Cerebellar nuclear complex (tissue), 1 donor: ENCODE results near the gene ACAP2.
"Not testable (repeated sequence)": the region's sequence is repeated elsewhere in the genome, so short reads cannot be mapped to it uniquely, and the experiment has no call there.

Experiments used
- DNase-seq, 2 experiments: peaks; one replicate each; lab custom pipeline; 2025; lab: John Stamatoyannopoulos, UW

Gene ACAP2

DNA sequence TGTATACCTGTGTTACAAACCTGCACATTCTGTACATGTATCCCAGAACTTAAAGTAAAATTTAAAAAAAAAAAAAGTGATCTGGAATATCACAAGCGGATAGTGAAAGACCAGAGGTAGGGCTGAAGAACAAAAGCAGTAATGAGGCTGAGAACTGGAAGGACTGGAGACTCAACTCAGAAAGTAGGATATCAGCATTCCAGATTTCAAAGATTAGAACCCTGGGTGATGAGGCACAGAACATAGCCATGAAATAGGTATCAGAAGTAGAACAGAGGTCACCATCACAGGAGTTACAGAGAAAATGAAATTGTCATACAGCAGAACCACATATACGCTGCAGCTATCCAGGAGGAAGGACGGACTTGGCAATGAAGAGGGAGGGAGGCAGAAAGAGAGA lies 56.1 kb downstream of the ACAP2 start:
- DNase-seq = no peak

DNA sequence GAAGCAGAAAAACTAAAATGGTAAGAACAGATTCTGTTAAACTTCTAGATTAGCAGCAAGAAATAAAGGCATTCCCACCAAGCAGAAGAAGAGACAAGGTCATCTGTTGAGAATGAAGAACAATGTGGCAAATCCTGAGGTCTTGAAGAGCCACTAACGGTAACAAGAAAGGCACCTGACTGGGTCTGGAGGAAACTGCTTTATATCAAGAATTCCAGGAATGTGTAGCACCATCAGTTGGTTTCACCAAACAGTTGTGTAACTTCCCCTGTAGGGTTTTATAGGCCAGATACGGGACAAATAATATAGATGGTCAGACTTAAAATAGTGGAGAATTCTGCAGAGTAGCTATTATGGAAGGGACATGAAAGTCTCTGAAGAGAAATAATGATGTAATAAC lies 57.3 kb downstream of the ACAP2 start:
- DNase-seq = no peak

DNA sequence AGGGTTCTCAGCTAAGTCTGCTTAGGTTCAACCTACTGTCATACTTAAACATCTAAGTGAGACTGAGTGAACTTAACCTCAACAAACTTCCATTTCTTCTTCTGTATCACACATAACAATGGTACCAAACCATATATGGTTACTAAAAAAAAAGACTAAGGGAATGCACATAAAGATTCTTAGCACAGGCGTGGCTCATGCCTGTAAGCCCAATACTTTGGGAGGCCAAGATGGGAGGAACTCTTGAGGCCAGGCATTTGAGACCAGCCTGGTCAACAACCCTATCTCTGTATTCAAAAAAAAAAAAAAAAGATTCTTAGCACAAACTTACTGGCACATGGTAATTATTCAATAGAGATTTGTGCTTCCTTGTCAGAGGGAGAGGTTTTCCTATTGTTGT lies 57.9 kb downstream of the ACAP2 start:
- DNase-seq = no peak

DNA sequence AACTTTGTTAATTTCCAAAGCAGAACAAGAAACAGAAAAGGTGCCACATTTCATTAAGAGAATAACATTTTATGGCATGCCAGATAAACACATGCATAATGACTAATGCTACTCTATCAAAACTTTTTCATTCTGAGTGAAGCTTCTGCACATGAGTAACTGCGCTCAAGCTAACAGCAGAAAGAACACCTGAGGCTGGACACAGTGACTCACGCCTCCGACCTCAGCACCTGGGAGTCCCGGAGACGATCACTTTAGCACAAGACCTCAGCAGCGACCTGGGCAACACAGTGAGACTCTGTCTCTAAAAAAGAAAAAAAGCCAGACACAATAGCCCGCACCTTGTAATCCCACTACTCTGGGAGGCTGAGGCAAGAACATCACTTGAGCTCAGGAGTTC lies 70.6 kb downstream of the ACAP2 start:
- DNase-seq = no peak

DNA sequence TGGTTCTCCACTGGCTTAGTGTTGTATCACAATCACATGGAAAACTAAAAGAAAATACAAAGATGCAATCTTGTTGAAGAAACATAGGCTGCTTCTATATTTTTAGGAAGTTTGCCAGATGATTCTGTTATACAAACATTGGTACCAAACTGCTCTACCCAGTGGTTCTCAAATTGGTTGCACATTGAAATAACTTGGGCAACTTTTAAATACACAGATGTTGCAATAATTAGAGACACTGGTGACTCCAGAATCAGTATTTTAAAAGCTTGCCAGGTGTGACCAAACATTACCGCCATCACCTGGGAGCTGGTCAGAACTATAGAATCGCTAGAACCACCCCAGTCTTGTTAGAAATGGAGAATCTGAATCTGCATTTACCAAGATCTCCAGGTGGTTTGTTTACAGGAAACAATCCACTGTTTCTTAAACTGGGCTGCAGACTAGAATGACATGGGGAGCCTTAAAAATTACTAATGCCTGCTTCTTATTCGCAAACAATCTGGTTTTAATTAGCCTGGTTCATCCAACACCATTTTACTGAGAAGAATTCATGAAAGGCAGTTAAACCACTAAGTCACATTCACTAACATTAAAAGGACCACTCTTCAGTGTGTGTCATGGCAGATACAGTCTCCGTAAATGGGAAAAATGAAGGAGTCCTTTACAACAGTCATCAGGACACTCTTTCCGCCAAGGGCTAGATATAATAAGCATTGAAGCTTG lies 76.5 kb downstream of the ACAP2 start:
- no peak for DNase-seq

DNA sequence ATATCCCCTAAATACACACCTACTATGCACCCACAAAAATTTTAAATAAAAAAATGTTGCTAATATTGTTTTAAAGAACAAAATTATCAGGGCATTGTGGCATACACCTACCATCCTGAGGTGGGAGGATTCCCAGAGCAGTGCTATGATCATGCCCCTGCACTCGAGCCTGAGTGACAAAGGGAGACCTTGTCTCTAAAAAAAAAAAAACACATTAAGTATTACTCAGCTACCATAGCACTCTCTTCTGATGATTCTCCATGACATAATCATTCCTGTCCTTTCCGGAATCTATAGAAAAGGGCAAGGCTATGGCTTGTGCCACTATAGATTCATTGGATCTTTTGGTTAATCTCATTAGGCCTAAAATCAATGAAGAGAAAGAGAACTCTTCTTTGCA lies 77.4 kb downstream of the ACAP2 start:
- no peak for DNase-seq

DNA sequence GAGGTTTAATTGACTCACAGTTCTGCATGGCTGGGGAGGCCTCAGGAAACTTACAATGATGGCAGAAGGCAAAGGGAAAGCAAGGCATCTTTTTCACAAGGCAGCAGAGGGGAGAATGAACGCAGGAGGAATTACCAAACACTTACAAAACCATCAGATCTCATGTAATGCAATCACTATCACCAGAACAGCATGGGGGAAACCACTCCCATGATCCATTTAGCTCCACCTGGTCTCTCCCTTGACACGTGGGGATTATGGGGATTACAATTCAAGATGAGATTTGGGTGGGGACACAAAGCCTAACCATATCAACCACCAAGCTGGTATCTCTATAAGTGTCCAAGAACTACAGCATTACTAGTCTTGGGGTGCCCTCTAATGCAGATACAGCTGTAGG lies 85.0 kb downstream of the ACAP2 start:
- DNase-seq = not testable (repeated sequence)

DNA sequence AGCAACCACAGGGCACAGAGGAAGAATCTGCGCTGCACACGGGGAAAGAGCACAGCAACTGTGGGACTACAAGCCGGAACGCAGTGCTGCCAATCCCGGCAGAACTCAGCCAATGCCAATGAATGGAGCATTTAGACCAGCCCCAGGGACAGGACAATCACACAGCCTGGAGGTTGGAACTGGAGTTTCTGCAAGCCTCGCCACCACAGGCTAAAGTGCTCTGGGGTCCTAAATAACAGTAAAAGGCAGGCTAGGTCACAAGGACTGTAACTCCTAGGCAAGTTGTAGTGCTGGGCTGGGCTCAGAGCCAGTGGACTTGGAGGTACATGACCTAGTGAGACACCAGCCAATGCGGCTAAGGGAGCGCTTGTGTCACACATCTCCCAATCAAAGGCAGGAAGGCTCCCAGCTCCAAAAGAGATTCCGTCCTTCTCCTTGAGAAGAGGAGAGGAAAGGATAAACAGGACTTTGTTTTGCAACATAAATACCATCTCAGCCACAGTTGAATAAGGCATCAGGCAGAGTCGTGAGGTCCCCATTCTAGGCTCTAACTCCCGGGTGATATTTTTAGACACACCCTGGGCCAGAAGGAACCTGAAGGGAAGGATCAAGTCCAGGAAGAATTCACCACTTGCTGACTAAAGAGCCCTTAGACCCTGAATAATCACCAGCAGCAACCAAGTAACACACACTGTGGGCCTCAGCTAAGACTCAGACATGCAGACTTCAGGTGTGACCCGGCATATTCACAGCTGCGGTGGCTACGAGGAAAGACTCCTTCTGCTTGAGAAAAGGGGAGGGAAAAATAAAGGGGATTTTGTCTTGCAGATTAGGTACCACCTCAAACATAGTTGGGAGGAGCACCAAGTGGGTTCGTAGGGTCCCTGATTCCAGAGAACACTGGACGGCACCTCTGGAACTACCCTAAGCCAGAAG lies 86.4 kb downstream of the ACAP2 start:
- DNase-seq = peak in 1 of 2 experiments; percentile 48

DNA sequence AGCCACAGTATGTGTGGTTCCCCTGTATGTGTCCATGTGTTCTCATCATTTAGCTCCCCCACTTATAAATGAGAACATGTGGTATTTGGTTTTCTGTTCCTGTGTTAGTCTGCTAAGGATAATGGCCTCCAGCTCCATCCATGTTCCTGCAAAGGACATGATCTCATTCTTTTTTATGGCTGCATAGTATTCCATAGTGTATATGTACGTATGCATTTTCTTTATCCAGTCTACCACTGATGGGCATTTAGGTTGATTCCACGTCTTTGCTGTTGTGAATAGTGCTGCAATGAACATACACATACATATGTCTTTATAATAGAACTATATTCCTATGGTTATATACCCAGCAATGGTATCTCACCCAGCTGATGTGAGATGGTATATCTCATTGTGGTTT lies 88.8 kb downstream of the ACAP2 start:
- not testable (repeated sequence) for DNase-seq

DNA sequence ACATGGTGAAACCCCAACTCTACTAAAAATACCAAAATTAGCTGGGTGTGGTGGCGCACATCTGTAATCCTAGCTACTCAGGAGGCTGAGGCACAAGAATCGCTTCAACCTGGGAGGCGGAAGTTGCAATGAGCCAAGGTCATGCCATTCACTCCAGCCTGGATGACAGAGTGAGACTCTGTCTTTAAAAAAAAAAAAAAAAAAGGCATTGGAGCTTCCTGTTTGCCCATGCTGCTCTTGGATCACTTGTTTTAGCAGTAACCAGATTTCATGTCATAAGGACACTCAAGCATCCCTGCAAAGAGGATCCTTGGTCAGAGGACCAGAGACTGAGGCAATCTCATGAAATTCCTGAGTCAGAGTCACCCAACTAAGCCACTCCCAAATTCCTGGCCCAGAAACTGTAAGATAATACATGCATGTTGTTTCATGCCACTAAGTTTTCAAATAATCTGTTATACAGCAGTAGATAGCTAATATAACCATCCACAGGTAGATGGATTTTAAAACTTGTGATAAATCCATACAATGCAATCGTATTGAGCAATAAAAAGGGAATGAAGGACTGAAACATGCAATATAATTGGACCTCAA lies 89.8 kb downstream of the ACAP2 start:
- DNase-seq = no peak

DNA sequence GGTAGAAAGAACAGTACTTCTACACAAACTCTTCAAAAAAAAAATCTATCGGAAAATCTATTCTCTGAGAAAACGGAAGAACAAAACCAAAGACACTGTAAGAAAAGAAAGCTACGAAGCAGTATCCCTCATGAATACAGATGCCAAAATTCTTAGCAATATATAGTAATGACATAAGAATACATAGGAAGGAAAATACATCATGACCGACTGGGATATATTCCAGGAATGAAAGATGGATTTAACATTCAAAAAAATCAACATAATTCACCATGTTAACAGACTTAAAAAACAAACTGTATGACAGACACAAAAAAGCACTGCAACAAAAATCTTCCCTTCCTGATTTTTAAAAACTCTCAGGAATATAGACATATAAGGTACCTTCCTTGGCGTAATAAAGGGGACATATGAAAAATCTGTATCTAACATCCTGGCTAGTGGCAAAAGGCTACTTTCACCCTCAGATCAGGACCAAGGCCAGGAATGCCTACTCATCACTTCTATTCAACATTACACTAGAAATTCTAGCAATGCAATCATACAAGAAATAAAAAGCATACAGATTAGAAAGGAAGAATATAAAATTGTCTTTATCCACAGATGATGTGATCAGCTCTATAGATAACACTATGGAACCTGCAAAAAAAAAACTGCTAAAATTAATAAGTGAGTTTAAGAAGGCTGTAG lies 94.2 kb downstream of the ACAP2 start:
- DNase-seq = no peak

DNA sequence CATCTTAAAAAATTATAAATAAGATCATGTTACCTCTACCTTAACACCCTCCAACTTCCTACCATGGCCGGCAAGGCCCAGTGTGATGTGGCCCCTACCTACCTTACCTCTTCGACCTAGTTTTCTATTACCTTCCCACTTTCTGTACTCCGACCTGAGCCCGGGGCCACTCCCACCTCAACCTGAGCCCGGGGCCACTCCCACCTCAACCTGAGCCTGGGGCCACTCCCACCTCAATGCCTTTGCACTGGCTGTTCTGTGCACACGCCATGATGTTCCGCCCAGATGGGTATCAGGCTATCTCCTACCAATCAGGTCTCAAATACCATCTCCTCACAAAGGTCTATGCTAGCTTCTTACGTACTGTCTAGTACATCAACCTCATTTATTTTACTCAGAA lies 105.1 kb downstream of the ACAP2 start:
- no peak for DNase-seq

DNA sequence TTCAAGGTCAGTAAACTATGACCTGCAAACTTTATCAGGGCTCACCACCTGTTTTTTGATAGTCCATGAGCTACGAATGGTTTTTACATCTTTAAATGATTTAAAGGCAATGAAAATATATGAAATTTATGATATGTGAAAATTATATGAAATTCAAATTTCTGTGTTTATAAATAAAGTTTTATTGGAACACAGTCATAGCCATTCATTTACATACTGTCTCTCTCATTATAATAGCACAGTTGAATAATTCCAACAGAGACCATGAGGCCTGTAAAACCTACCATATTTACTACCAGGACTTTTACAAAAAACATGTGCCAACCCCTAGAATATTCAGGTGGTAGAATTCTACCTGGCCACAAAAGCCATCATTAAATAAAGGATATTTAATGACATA lies 107.9 kb downstream of the ACAP2 start:
- DNase-seq = no peak

DNA sequence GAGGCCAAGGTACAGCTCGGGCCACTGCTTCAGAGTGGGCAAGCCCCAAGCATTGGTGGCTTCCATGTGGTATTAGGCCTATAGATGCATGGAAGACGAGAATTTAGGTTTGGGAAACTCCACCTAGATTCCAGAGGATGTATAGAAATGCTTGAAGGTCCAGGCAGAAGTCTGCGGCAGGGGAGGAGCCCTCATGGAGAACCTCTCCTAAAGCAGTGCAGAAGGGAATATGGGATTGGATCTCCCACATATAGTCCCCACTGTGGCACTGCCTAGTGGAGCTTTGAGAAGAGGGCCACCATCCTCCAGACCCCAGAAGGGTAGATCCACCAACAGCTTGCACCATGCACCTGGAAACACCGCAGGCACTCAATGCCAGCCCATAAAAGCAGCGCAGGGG lies 123.8 kb downstream of the ACAP2 start:
- no peak for DNase-seq

DNA sequence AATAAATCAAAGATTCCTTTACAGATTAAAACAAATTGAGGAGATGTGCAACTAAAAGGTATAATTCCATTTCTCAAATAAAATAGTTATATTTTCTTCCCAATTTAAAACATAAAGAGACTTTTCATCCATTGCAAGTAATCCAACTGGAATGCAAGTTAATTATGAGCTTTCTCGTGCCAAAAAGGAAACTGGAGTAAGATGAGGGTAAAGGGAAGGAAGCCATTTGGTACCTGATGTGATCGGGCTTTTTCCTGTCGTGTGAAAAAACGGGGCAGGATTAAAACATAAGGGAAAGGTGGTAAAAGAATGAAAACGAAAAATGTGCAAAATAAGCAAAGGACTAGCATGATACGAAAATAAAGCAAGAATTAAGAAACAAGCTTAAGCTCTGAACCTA lies 130.1 kb downstream of the ACAP2 start:
- DNase-seq = no peak

DNA sequence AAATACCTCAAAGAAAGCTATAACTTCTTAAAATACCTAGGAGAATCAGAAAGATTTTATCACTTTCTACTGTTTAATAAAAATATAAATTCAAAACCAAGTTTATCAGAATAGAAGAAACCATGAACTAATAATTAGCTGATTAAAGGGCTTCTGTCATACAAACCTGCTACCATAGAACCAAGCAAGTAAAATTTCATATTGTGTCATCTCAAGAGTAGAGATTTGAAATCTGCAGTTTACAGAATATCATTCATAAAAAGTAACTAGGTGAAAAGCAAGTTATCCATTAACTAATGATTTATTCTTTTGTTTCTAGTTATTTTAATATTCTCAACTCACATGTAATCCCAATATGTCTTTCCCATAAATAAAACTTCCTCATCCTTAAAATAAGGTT lies 135.1 kb downstream of the ACAP2 start:
- no peak for DNase-seq

DNA sequence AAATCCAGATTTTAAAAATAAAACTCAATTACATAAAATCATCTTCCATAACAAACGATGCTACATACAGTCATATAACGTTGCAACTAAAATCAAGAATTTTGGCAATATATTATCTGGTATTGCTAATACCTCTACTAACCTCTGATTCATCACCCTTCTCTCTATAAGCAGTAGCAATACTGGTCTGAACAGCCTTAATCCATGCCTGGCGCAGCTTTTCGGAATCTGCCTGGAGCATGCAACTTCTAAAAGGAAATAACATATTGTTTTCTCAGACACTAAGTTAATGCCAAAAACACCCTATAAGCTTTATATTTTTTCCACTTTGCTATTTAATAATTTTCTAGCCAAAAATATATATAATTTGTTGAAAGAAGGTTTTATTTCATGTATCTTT lies 136.5 kb downstream of the ACAP2 start:
- DNase-seq = no peak

DNA sequence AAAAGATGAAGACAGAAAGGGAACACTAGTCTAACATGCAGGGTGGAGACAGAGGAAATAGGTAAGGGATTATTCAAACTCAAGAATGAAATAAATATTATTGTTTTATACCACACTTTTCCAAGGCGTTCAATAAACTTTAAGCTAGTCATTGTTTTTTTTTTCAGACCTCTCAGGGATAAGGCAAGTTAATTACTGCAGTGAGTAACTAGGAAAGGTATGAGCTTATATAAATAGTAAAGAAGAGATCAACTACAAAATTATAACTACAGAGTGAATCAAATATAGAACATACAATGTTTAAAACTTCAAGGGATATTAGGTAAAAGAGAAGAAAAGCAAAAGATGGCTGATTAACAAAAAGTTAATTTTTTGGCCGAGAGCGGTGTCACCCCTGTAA lies 140.4 kb downstream of the ACAP2 start:
- no peak for DNase-seq

DNA sequence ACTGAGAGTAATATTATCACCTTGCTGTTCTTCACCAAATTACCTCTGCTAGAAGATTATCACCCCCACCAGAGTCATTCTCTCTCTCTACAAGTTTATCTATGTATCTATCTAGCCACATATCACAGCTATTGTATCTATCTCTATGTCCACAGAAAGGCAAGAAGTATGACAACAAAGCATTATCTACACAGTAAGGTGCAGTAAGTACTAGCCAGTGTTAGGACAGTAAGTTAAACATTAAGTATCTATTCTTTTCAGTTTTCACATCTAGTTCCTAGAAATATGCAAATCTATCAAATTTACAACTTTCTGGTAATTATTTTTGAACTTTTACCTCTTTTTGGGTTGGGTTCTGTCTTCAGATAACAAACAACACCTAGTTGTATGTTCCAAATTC lies 145.4 kb downstream of the ACAP2 start:
- no peak for DNase-seq

DNA sequence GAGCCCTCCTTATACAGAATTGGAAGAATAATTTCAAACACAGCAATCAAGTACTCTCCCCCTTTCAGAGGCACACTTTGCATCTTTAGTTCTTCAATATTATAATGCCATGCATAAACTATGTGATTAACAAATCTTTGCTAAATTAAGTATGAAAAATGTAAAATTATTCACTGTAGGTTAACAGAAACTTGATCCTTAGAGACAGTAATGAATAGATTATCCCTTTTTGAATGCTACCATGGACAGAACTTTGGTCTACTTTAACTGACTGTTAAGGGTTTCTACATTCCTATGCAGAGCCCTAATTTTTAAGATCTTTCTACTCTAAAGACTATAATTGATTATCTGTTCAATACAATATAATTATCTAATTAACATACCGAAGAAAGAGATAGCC lies 146.2 kb downstream of the ACAP2 start:
- no peak for DNase-seq

DNA sequence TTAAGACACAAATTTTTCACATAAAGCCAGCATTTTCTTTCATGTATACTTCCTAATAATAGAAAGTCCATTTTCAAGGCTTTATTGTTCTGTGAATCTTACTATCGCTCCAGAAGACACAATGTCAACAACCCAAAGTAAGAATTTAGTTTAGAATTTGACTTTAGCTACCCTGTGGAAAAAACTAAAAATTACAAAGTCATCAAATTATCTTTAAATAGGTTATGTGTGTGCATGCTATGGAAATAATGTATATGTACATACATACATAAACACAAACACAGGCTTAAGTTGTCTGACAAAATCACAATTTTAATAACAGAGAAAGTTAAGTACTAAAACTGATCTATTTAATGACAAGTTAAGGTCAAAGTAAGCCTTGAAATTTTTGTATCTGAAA lies 151.7 kb downstream of the ACAP2 start:
- DNase-seq = no peak

DNA sequence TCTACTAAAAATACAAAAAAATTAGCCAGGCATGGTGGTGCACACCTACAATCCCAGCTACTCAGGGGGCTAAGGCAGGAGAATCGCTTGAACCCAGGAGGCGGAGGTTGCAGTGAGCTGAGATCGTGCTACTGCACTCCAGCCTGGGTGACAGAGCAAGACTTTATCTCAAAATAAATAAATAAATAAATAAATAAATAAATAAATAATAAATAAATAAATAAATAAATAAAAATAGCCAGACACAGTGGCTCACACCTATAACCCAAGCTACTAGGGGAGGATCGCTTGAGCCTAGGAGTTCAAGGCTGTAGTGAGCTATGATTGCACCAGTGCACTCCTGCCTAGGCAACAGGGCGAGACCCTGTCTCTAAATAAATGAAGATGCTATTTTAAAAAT lies 152.2 kb downstream of the ACAP2 start:
- DNase-seq = not testable (repeated sequence)
